ENCODE results near the gene TMEM191B.
"Not testable (repeated sequence)": the region's sequence is repeated elsewhere in the genome, so short reads cannot be mapped to it uniquely, and the experiment has no call there.

DNA sequence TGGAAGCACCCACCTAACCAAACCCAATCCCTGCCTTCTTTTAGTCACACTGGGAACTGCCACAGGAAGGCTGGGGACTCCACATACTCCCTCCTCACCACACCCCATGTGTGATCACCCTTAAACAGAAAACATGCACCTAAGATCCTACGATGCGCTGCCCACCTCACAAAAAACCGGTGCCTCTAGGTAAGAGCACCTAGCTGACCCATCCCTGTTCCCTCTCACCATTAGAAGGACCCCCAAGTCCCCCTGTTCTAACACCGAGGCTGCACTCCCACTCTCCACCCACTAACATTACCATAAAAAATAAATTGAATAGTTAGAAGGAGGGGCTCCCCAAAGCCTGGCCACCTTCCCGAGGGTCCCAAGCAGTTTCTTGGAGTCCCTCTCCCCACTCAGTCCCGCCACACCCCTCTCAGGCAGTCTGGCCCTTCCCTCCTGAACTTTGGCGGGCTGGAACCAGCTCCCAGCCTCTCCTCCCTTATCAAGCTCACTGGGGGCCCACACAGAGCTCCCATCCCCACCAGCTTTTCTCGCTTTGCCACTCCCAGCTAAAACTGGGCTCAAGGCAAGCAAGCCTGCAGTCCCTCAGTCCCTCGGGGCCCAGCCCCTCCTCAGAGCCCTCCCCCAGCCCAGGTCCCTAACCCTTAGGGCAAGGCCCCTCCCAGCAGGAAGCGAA, 46.0 kb downstream of the TMEM191B start:
- TF ChIP-seq CTCF (IDR thresholded peaks at IDR 0.05; ENCODE audit: borderline replicate concordance, extremely low read depth, low read length, poor library complexity, severe bottlenecking); EZH2 (IDR thresholded peaks at IDR 0.05; ENCODE audit: borderline replicate concordance, low read depth, low read length, severe bottlenecking): not testable (repeated sequence)
